ENCODE data around the gene ADAM10.

ADAM10 gene

GRCh38 chr15:58574631-58575030 is 174.9 kb downstream of the ADAM10 start:
- TF ChIP-seq CTCF (conservative IDR thresholded peaks at IDR 0.05; ENCODE audit: low read depth, low read length): no peak
- no peak for DNase-seq (ENCODE audit: low read depth)
- no peak overlapping the region for H3K4me3 ChIP-seq (ENCODE audit: low read depth, low read length)

- TF ChIP-seq CTCF (conservative IDR thresholded peaks at IDR 0.05; ENCODE audit: low read depth, low read length): no peak
- DNase-seq (ENCODE audit: low read depth): no peak
- H3K4me3 ChIP-seq (ENCODE audit: low read depth, low read length): no peak overlapping the region
Measured at GRCh38 chr15:58573270-58573669, 176.2 kb downstream of the ADAM10 start.

- no peak for TF ChIP-seq CTCF (conservative IDR thresholded peaks at IDR 0.05; ENCODE audit: low read depth, low read length)
- DNase-seq (ENCODE audit: low read depth): no peak
- no peak overlapping the region for H3K4me3 ChIP-seq (ENCODE audit: low read depth, low read length)
Measured at GRCh38 chr15:58572521-58572920, 177.0 kb downstream of the ADAM10 start.

- DNase-seq (ENCODE audit: low read depth): no peak
- no peak for TF ChIP-seq CTCF (conservative IDR thresholded peaks at IDR 0.05; ENCODE audit: low read depth, low read length)
- no peak overlapping the region for H3K4me3 ChIP-seq (ENCODE audit: low read depth, low read length)
Measured at GRCh38 chr15:58571491-58571890, 178.0 kb downstream of the ADAM10 start.

GRCh38 chr15:58569455-58569854 is 180.1 kb downstream of the ADAM10 start:
- no peak for TF ChIP-seq CTCF (conservative IDR thresholded peaks at IDR 0.05; ENCODE audit: low read depth, low read length)
- H3K4me3 ChIP-seq (ENCODE audit: low read depth, low read length): no peak overlapping the region
- no peak for DNase-seq (ENCODE audit: low read depth)

GRCh38 chr15:58568157-58568571 is 181.3 kb downstream of the ADAM10 start:
- peak; percentile 38 for DNase-seq (ENCODE audit: low read depth)
- H3K4me3 ChIP-seq (ENCODE audit: low read depth, low read length): no peak overlapping the region
- TF ChIP-seq CTCF (conservative IDR thresholded peaks at IDR 0.05; ENCODE audit: low read depth, low read length): no peak

- TF ChIP-seq CTCF (conservative IDR thresholded peaks at IDR 0.05; ENCODE audit: low read depth, low read length): no peak
- peak; percentile 46 for DNase-seq (ENCODE audit: low read depth)
- H3K4me3 ChIP-seq (ENCODE audit: low read depth, low read length): no peak overlapping the region
Measured at GRCh38 chr15:58566029-58566428, 183.5 kb downstream of the ADAM10 start.
